OCI-LY1 (cell line): ENCODE measurements around the gene LECT2.

Experiments
- H2AFZ ChIP-seq: fragments of 200-600 bp; sonication (generic), shearing (Covaris generic); 2 replicates; pipeline ENCODE4 v1.6.0; 2014; ENCODE audit warnings: antibody characterized with exemption, mild to moderate bottlenecking, low read length
- H3F3A ChIP-seq: fragments of 200-600 bp; sonication (generic), shearing (Covaris generic); 2 replicates; pipeline ENCODE4 v1.6.0; 2014; ENCODE audit warnings: mild to moderate bottlenecking, antibody characterized with exemption, low read length, moderate library complexity; ENCODE audit not compliant: insufficient read depth
- H3K27ac ChIP-seq: fragments of 200-600 bp; sonication (generic); 2 replicates; pipeline ENCODE4 v1.5.1; 2014; ENCODE audit warnings: low read length, mixed run types, mild to moderate bottlenecking, low read depth; ENCODE audit not compliant: poor library complexity, severe bottlenecking
- H3K27me3 ChIP-seq: fragments of 200-600 bp; sonication (generic); 2 replicates; pipeline ENCODE4 v1.6.0; 2014; ENCODE audit warnings: antibody characterized with exemption, mild to moderate bottlenecking, low read length, moderate library complexity; ENCODE audit not compliant: insufficient read depth
- H3K36me3 ChIP-seq: fragments of 200-600 bp; sonication (generic); 2 replicates; pipeline ENCODE4 v1.6.1; 2014; ENCODE audit warnings: mild to moderate bottlenecking, antibody characterized with exemption, low read length, moderate library complexity, mixed read lengths; ENCODE audit not compliant: insufficient read depth
- H3K4me1 ChIP-seq: fragments of 200-600 bp; sonication (generic); 2 replicates; pipeline ENCODE4 v1.5.1; 2014; ENCODE audit warnings: mild to moderate bottlenecking, low read length, moderate library complexity; ENCODE audit not compliant: insufficient read depth, severe bottlenecking
- H3K4me2 ChIP-seq: fragments of 200-600 bp; sonication (generic), shearing (Covaris generic); 2 replicates; pipeline ENCODE4 v1.6.1; 2014; ENCODE audit warnings: low read length
- H3K4me3 ChIP-seq: fragments of 200-600 bp; sonication (generic); 2 replicates; pipeline ENCODE4 v1.5.1; 2014; ENCODE audit warnings: low read length, low read depth, mild to moderate bottlenecking, mixed read lengths; ENCODE audit not compliant: poor library complexity, severe bottlenecking
- H3K79me2 ChIP-seq: fragments of 200-600 bp; shearing (Covaris generic); 2 replicates; pipeline ENCODE4 v1.6.1; 2016; ENCODE audit warnings: mixed run types, low read length, mixed read lengths; ENCODE audit not compliant: insufficient read depth
- H3K9ac ChIP-seq: fragments of 200-600 bp; sonication (generic), shearing (Covaris generic); 2 replicates; pipeline ENCODE4 v1.6.1; 2014; ENCODE audit warnings: mild to moderate bottlenecking, low read length, mixed read lengths
- H3K9me2 ChIP-seq: fragments of 200-600 bp; sonication (generic), shearing (Covaris generic); 2 replicates; pipeline ENCODE4 v1.6.1; 2014; ENCODE audit warnings: low read depth, mild to moderate bottlenecking, low read length, mixed read lengths
- H3K9me3 ChIP-seq: fragments of 200-600 bp; shearing (Covaris generic); 2 replicates; pipeline ENCODE4 v1.6.1; 2014; ENCODE audit warnings: low read length, mixed read lengths
- H4K20me1 ChIP-seq: fragments of 200-600 bp; sonication (generic), shearing (Covaris generic); 2 replicates; pipeline ENCODE4 v1.6.0; 2016; ENCODE audit warnings: mild to moderate bottlenecking, low read length; ENCODE audit not compliant: insufficient read depth
- CTCF ChIP-seq: fragments of 200-600 bp; sonication (generic), shearing (Covaris generic); IDR thresholded peaks from 2 replicates; pipeline ENCODE4 v1.5.1; 2017; ENCODE audit warnings: mild to moderate bottlenecking, antibody characterized with exemption, low read length, moderate library complexity, mixed read lengths
- EZH2 ChIP-seq: fragments of 200-600 bp; sonication (generic), shearing (Covaris generic); IDR thresholded peaks from 2 replicates; pipeline ENCODE4 v1.8.0; 2017; ENCODE audit warnings: borderline replicate concordance, mixed run types, mild to moderate bottlenecking, antibody characterized with exemption, low read length, moderate library complexity, mixed read lengths

The LECT2 gene

GRCh38 chr5:135898651-135899050 lies 56.1 kb downstream of the LECT2 start:
- Histone ChIP-seq H2AFZ (no peak overlapping the region), H3K27me3 (no peaks in the 10 kb centered on the region), H3K36me3 (no peaks in the 10 kb centered on the region), H3K4me2 (no peak overlapping the region), H4K20me1 (no peaks in the 10 kb centered on the region), H3K79me2 (no peaks in the 10 kb centered on the region), H3K9ac (no peak overlapping the region), H3F3A (no peaks in the 10 kb centered on the region), H3K9me3 (no peaks in the 10 kb centered on the region), H3K4me1 (no peaks in the 10 kb centered on the region), H3K27ac (no peak overlapping the region), H3K4me3 (no peak overlapping the region), H3K9me2 (no peaks in the 10 kb centered on the region)
- TF ChIP-seq EZH2 (no peak), CTCF (no peak)
